KMS-11 (cell line): ENCODE data around the gene MIP.
"Not testable (repeated sequence)": the region's sequence is repeated elsewhere in the genome, so short reads cannot be mapped to it uniquely, and the experiment has no call there.

ENCODE experiments used
- H2AFZ ChIP-seq: fragments of 200-600 bp; sonication (generic); 2 replicates; pipeline ENCODE4 v1.6.1; 2016; ENCODE audit warnings: antibody characterized with exemption, mixed run types, low read depth
- H3K27ac ChIP-seq: fragments of 200-600 bp; sonication (generic); 2 replicates; pipeline ENCODE4 v1.6.1; 2016; ENCODE audit warnings: mild to moderate bottlenecking, mixed run types
- H3K27me3 ChIP-seq: fragments of 200-600 bp; sonication (generic); 2 replicates; pipeline ENCODE4 v1.6.1; 2017; ENCODE audit warnings: mild to moderate bottlenecking, low read depth, mixed run types, moderate library complexity; ENCODE audit not compliant: insufficient read depth
- H3K36me3 ChIP-seq: fragments of 200-600 bp; sonication (generic); 2 replicates; pipeline ENCODE4 v1.6.1; 2017; ENCODE audit warnings: mild to moderate bottlenecking, mixed run types; ENCODE audit not compliant: insufficient read depth
- H3K4me1 ChIP-seq: fragments of 200-600 bp; sonication (generic); 2 replicates; pipeline ENCODE4 v1.6.1; 2016; ENCODE audit warnings: mild to moderate bottlenecking, low read depth, mixed run types; ENCODE audit not compliant: poor library complexity, severe bottlenecking
- H3K4me2 ChIP-seq: fragments of 200-600 bp; sonication (generic); 2 replicates; pipeline ENCODE4 v1.7.0; 2016; ENCODE audit warnings: mild to moderate bottlenecking, mixed run types
- H3K4me3 ChIP-seq: fragments of 200-600 bp; sonication (generic); IDR thresholded peaks from 2 replicates; pipeline ENCODE4 v1.6.1; 2017; ENCODE audit warnings: low read depth, low read length, mixed read lengths; ENCODE audit not compliant: insufficient read depth
- H3K79me2 ChIP-seq: fragments of 200-600 bp; sonication (generic); 2 replicates; pipeline ENCODE4 v1.6.1; 2016; ENCODE audit warnings: low read depth, mixed run types; ENCODE audit not compliant: insufficient read depth
- H3K9ac ChIP-seq: fragments of 200-600 bp; sonication (generic); 2 replicates; pipeline ENCODE4 v1.6.1; 2016; ENCODE audit warnings: mild to moderate bottlenecking, mixed run types
- H4K20me1 ChIP-seq: fragments of 200-600 bp; sonication (generic); 2 replicates; pipeline ENCODE4 v1.6.1; 2016; ENCODE audit warnings: mild to moderate bottlenecking, mixed run types; ENCODE audit not compliant: insufficient read depth
- TF ChIP-seq, protein P1 (sequence below): fragments of 200-600 bp; sonication (generic); conservative IDR thresholded peaks from 2 replicates; pipeline ENCODE4 v1.6.1; 2017; ENCODE audit warnings: low read depth, mild to moderate bottlenecking, antibody characterized with exemption, low read length, moderate library complexity, mixed read lengths

Gene MIP

DNA sequence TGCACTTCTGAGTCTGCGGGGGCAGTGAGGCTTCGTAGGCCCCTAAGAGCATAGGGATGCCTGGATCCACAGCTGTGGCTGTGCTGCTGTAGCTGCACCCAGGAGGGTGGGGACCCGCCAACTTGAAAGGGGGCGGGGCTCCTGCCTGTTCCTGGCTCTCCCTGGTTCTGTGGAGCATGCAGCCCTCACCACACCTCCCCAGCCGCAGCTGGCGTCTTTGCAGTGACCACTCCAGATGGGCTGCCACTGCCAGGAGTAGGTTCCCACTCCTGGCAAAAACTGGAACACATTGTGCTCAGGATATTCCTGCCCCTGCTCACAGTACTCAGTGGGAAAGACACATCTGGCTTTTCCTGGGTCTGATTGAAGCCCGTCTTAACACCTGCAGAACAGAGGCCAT, 41.1 kb downstream of the MIP start:
- Histone ChIP-seq H3K4me3 (no peak overlapping the region), H2AFZ (no peak overlapping the region), H3K4me2 (no peak overlapping the region), H4K20me1 (no peaks in the 10 kb centered on the region), H3K9ac (no peak overlapping the region), H3K4me1 (no peaks in the 10 kb centered on the region), H3K36me3 (no peaks in the 10 kb centered on the region; the same call in 1 of the 2 replicates), H3K27ac (no peak overlapping the region), H3K79me2 (no peaks in the 10 kb centered on the region), H3K27me3 (no peaks in the 10 kb centered on the region)
- TF ChIP-seq, protein P1, sequence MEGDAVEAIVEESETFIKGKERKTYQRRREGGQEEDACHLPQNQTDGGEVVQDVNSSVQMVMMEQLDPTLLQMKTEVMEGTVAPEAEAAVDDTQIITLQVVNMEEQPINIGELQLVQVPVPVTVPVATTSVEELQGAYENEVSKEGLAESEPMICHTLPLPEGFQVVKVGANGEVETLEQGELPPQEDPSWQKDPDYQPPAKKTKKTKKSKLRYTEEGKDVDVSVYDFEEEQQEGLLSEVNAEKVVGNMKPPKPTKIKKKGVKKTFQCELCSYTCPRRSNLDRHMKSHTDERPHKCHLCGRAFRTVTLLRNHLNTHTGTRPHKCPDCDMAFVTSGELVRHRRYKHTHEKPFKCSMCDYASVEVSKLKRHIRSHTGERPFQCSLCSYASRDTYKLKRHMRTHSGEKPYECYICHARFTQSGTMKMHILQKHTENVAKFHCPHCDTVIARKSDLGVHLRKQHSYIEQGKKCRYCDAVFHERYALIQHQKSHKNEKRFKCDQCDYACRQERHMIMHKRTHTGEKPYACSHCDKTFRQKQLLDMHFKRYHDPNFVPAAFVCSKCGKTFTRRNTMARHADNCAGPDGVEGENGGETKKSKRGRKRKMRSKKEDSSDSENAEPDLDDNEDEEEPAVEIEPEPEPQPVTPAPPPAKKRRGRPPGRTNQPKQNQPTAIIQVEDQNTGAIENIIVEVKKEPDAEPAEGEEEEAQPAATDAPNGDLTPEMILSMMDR: no peak

DNA sequence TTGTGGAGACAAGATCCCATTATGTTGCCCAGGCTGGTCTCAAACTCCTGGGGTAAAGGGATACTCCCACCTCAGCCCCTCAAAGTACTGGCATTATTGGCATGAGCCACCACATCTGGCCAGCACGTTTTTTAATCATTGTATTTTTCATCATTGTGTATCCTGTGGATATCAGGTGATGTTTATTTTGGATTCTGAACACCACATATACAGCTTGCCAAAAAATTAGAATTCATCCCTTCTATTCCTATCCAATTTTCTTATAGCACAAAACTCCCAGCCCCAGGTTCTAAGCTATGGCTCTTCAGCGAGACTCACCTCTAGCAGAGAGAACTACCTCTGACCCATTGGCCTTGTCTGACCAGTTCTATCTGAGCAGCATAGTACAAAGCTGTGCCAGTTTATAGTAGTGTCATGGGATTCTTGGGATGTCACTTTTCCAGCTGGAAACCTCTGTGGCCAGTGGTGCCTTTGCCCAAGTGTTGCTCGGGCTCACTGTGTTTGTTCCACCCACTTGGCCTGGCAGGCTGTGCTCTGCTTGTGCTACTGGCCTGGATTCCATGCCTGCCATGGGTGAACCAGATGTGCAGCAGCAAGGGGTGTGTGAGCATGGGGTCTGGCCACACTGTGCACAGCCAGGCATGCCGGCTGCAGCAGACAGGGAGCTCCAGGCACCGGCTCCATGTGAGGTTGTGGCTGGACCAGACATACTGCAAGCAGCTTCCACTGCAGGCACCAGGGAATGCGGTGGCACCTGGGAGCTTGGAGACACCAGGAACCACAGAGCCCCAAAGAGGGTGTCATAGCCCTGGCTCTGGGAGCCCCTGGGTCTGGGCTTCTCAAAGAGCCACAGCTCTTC, 42.4 kb downstream of the MIP start:
- Histone ChIP-seq H3K27me3 (no peaks in the 10 kb centered on the region), H3K4me2 (no peak overlapping the region), H3K9ac (no peak overlapping the region), H2AFZ (no peak overlapping the region), H3K4me1 (no peaks in the 10 kb centered on the region), H3K27ac (no peak overlapping the region), H3K36me3 (no peaks in the 10 kb centered on the region), H3K4me3 (no peak overlapping the region), H4K20me1 (no peaks in the 10 kb centered on the region), H3K79me2 (no peaks in the 10 kb centered on the region)
- TF ChIP-seq, protein P1: no peak

DNA sequence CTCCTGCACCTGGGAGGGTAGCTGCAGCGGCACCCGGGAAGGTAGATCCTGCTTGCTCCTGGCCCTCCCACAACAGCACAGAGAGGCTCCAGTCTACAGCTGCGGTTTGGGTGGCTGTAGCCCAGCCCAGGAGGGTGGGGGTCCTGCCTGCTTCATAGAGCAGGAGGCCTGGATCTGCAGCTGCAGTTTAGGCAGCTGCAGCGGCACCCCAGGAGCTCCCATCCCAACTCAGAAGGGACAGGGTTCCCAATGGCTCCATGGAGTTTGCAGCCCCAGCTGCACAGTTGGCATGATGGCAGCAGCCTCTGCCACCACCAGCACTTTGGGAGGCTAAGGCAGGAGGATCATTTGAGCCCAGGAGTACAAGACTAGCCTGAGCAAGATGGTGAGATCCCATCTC, 43.7 kb downstream of the MIP start:
- Histone ChIP-seq H2AFZ (no peak overlapping the region), H3K27me3 (no peaks in the 10 kb centered on the region), H3K79me2 (no peaks in the 10 kb centered on the region), H3K4me3 (no peak overlapping the region), H3K4me1 (no peaks in the 10 kb centered on the region), H3K27ac (no peak overlapping the region), H3K4me2 (no peak overlapping the region), H3K9ac (no peak overlapping the region), H3K36me3 (no peaks in the 10 kb centered on the region), H4K20me1 (no peaks in the 10 kb centered on the region)
- TF ChIP-seq, protein P1: no peak

DNA sequence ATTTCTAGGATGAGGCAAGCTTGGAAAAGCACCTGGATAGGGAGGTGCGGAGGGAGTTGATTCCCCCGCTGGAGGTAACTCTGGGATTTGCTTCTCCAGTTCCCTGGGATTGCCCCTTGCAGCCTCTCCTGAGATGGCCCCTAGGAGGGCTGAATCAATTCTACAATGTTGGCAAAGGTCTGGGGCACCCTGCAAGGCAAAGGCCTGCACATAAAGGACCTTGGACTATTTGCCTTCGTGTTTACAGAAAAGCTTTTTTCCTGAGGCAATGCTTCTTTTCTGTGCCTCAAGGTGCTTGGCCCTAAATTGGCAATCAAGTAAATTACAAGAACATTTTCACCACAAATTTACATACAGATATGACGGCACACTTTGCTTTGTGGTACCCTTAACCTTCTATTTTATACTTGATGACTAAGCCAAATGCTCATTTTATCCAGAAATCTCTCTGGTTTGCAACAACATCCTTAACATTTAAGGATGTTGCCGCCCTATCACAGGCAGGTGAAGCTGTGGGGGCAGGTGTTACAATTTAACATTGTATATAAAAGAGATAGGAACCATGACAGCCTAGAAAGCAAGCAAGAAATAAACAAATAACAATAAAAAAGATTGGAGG, 45.5 kb downstream of the MIP start:
- H3K27ac ChIP-seq: no peak overlapping the region
- no peaks in the 10 kb centered on the region for H3K27me3 ChIP-seq
- H3K4me2 ChIP-seq: no peak overlapping the region
- H3K36me3 ChIP-seq: no peaks in the 10 kb centered on the region
- no peak overlapping the region for H2AFZ ChIP-seq
- TF ChIP-seq, protein P1: no peak
- H4K20me1 ChIP-seq: no peaks in the 10 kb centered on the region
- no peaks in the 10 kb centered on the region for H3K4me1 ChIP-seq
- H3K79me2 ChIP-seq: no peaks in the 10 kb centered on the region
- no peak overlapping the region for H3K9ac ChIP-seq
- no peak overlapping the region for H3K4me3 ChIP-seq

DNA sequence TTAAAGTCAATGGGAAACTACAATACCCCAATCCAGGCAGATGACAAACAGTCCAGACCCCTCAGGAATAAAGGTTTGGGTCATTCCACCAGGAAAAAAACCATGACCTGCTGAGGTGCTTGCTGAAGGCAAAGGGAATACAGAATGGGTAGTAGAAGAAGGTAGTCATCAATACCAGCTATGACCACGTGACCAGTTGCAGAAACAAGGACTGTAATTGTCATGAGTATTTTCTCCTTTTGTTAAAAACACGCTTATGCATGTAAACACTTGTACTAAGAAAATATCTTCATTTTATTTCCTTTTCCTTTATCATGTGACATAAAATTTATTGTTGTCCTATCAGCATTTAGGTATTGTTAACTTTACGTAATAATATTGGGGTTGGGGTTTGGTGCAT, 50.2 kb downstream of the MIP start:
- H3K4me2 ChIP-seq, H4K20me1 ChIP-seq, H3K4me3 ChIP-seq, H3K79me2 ChIP-seq, H3K36me3 ChIP-seq, H3K27me3 ChIP-seq, H3K27ac ChIP-seq, H2AFZ ChIP-seq, H3K4me1 ChIP-seq, H3K9ac ChIP-seq: not testable (repeated sequence)

DNA sequence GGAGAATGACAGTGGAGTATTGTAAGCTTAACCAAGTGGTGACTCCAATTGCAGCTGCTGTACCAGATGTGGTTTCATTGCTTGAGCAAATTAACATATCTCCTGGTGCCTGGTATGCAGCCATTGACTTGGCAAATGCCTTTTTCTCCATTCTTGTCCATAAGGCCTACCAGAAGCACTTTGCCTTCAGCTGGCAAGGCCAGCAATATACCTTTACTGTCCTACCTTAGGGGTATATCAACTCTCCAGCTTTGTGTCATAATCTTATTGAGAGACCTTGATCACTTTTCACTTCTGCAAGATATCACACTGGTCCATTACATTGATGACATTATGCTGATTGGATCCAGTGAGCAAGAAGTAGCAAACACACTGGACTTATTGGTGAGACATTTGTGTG, 52.8 kb downstream of the MIP start:
- not testable (repeated sequence) for H3K4me2 ChIP-seq, H3K27ac ChIP-seq, H4K20me1 ChIP-seq, H3K79me2 ChIP-seq, H3K4me1 ChIP-seq, H3K36me3 ChIP-seq, H3K9ac ChIP-seq, H3K27me3 ChIP-seq, H3K4me3 ChIP-seq, H2AFZ ChIP-seq

DNA sequence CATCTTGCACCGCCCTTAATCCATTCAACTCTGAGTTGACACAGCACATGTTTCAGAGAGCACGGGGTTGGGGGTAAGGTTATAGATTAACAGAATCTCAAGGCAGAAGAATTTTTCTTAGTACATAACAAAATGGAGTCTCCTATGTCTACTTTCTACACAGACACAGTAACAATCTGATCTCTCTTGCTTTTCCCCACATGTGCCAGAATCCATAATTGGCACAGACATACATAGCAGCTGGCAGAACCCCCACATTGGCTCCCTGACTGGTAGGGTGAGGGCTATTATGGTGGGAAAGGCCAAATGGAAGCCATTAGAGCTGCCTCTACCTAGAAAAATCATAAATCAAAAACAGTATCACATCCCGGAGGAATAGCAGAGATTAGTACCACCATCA, 53.3 kb downstream of the MIP start:
- H3K36me3 ChIP-seq, H3K4me2 ChIP-seq, H4K20me1 ChIP-seq, H2AFZ ChIP-seq, H3K9ac ChIP-seq, H3K27ac ChIP-seq, H3K4me3 ChIP-seq, H3K79me2 ChIP-seq, H3K27me3 ChIP-seq, H3K4me1 ChIP-seq: not testable (repeated sequence)
